ENCODE results near the gene CCR7. TPM values are rescaled to one million over a fixed set of nuclear protein-coding genes. Genes with fewer than 3 reads are reported as not detected.
"Not testable (repeated sequence)": the region's sequence is repeated elsewhere in the genome, so short reads cannot be mapped to it uniquely, and the experiment has no call there.

CCR7 gene
- polyA plus RNA-seq, 3 donors from 2014 or later: 29.6 to 50.9 (median 43.2) TPM

DNA sequence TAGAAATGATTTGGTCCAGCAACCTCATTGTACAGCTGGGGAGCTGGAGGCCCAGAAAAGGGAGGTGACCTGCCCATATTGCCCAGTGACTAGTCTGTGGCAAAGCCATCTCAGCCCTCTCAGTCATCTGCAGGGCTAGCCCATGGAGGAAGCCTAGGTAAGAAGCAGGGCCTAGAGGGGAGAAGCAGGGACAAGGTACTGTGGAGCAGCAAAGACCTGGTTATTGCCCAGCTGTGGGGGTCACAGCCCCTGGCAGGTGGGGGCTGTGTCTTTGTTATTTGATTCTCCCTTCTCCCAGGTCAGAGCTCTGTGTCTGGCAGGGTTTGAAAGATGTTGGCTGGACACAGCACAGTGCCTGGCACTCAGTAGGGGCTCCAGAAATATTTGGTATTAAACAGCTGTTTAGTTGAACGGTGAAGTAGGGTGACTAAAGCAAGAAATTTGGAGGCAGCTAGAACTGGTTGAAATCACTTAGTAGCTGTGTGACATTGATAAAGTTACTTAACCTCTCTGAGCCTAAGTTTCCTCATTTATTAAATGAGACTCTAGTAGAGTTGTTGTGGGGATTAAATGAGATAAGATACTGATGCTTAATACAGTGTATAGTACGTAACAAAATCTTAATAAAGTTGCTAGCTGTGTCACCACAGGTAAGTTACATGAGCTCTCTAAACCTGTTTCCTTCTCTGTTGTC is 17.3 kb downstream of the CCR7 start:
- no peak for DNase-seq
- peak overlapping the region in 4 of 6 donors; percentile 15 to 66 (median 48) for H3K27ac Mint-ChIP-seq

DNA sequence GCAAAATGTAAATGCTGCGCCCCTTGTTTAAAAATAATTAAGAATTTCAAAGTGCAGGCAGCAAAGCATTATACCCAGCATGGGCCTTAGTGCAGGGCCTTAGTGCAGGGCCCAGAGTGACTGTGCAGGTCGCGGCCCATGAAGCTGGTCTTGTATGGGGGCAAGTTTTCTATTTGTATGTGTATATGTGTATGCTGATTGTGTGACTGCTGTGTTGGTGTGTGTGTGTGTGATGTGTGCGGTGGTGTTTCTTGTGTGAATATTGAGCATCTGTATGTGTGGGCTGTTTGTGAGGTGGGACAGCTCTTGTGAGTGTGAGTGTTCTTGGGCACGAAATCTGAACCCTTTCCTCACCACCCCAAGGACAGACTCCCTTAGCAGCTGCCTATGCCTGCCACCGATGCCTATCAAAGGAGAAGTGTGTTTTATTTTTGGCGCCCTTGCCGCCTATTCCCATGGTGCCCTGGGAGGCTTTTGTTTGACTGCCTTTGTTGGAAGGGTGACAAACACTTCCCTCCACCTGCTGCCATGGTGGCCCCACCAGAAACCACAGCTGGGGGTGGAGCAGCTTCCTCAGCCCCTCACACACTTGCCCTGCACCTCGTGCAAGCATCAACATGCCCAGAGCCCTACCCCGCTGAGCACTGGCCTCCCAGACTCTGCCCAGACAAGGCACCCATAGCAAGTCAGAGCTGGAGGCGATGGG is 18.0 kb downstream of the CCR7 start:
- no peaks in the 10 kb centered on the region for H3K9me3 Mint-ChIP-seq
- H3K4me3 Mint-ChIP-seq: peak overlapping the region in 2 of 5 donors; percentile 26 to 42
- DNase-seq: peak; percentile 34 to 50 (median 47)
- H3K4me1 Mint-ChIP-seq: peaks cover 27 to 62% of the 10 kb centered on the region in 2 donors
- H3K27me3 Mint-ChIP-seq (ENCODE audit: low read depth in 3 of 3): peaks cover 7 to 16% (median 12%) of the 10 kb centered on the region in 3 donors
- no peaks in the 10 kb centered on the region for H3K36me3 Mint-ChIP-seq
- H3K27ac Mint-ChIP-seq: peak overlapping the region; percentile 11 to 66 (median 40)

More for the DNA sequence above, 17.3 kb downstream of the CCR7 start:
- peaks cover 20 to 60% of the 10 kb centered on the region in 2 donors for H3K4me1 Mint-ChIP-seq
- no peaks in the 10 kb centered on the region for H3K9me3 Mint-ChIP-seq
- peaks cover 8 to 13% (median 9%) of the 10 kb centered on the region in 3 donors for H3K27me3 Mint-ChIP-seq (ENCODE audit: low read depth in 3 of 3)
- H3K36me3 Mint-ChIP-seq: no peaks in the 10 kb centered on the region
- peak overlapping the region in 3 of 5 donors; percentile 3 to 42 (median 26) for H3K4me3 Mint-ChIP-seq

DNA sequence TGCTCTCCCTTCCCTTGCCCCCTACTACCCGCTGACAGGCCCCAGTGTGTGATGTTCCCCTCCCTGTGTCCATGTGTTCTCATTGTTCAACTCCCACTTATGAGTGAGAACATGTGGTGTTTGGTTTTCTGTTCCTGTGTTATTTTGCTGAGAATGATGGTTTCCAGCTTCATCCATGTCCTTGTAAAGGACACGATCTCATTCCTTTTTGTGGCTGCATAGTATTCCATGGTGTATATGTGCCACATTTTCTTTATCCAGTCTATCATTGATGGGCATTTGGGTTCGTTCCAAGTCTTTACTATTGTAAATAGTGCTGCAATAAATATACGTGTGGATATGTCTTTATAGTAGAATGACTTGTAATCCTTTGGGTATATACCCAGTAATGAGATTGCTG is 18.8 kb downstream of the CCR7 start:
- H3K36me3 Mint-ChIP-seq, DNase-seq, H3K9me3 Mint-ChIP-seq, H3K4me3 Mint-ChIP-seq: not testable (repeated sequence)
- Mint-ChIP-seq H3K27me3 (ENCODE audit: low read depth in 3 of 3) (peaks cover 9 to 21% (median 15%) of the 10 kb centered on the region in 3 donors), H3K4me1 (peaks cover 34 to 66% of the 10 kb centered on the region in 2 donors), H3K27ac (peak overlapping the region in 1 of 6 donors; percentile 17)

DNA sequence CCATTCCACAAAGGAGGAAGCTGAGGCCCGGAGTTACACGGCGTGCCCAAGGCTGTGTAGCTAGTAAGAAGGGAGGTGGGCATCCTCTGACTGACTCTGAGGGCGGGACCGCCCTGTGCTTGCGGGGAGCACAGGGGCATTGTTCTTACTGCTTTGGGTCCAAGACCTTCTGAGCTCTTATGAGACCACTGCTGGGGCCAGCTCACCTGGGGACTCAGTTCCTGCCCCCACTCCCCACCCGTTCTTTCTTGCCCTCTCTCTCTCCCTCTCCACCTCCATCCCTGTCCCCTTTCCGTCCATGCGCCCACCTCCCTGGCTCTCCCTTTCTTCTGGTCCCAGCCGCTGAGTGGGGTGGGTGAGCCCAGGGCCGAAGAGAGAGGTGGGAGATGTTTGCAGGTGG is 19.6 kb downstream of the CCR7 start:
- Mint-ChIP-seq H3K27me3 (ENCODE audit: low read depth in 3 of 3) (peaks cover 13 to 29% (median 24%) of the 10 kb centered on the region in 3 donors), H3K9me3 (no peaks in the 10 kb centered on the region), H3K36me3 (no peaks in the 10 kb centered on the region), H3K4me3 (no peak overlapping the region), H3K27ac (no peak overlapping the region), H3K4me1 (peaks cover 43 to 66% of the 10 kb centered on the region in 2 donors)
- no peak for DNase-seq

DNA sequence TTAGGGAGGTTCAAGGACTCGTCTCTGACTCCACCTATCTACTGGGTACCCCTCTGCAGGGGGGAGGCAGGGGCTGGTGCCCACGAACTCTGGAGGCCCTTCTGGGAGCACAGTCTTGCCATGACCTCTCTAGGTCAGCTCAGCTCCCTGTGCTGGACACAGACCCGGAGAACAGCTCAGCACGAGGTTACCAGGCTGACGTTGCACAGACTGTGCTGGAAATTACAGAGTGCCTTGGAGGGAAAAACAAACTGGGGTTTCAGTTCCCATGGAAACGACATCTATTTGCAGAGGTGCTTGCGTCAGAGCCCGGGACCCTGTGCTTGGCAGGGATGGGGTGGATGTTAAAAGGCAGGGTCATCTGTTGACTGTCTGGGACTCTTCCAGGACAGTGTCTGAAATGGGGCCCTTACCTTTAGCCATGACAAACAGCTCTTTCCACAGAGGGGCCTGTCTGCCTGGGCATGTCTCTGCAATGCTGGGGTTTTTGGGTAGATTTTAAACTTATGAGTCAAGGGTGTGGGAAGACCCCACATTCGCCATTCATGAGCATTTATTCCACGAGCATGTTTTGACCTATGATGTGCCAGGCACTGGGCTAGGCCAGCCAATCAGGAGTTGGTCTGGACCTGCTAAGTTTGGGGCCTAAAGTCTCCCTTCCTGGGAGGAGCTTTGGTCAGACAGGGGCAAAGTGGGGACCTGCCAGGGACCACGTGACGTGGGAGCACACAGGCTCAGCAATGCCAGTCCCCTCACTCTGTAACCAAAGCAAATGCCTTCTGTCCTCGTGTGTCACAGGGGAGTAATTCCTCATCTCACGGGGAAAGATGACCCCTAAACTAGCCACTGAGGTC is 22.5 kb downstream of the CCR7 start:
- peak overlapping the region; percentile 75 to 96 (median 92) for H3K27ac Mint-ChIP-seq
- peaks cover 13 to 28% (median 26%) of the 10 kb centered on the region in 3 donors for H3K27me3 Mint-ChIP-seq (ENCODE audit: low read depth in 3 of 3)
- H3K4me1 Mint-ChIP-seq: peaks cover 61 to 65% of the 10 kb centered on the region in 2 donors
- H3K9me3 Mint-ChIP-seq: no peaks in the 10 kb centered on the region
- peak overlapping the region in 4 of 5 donors; percentile 24 to 82 (median 79) for H3K4me3 Mint-ChIP-seq
- no peaks in the 10 kb centered on the region for H3K36me3 Mint-ChIP-seq
- DNase-seq: peak in 1 of 3 donors; percentile 40

DNA sequence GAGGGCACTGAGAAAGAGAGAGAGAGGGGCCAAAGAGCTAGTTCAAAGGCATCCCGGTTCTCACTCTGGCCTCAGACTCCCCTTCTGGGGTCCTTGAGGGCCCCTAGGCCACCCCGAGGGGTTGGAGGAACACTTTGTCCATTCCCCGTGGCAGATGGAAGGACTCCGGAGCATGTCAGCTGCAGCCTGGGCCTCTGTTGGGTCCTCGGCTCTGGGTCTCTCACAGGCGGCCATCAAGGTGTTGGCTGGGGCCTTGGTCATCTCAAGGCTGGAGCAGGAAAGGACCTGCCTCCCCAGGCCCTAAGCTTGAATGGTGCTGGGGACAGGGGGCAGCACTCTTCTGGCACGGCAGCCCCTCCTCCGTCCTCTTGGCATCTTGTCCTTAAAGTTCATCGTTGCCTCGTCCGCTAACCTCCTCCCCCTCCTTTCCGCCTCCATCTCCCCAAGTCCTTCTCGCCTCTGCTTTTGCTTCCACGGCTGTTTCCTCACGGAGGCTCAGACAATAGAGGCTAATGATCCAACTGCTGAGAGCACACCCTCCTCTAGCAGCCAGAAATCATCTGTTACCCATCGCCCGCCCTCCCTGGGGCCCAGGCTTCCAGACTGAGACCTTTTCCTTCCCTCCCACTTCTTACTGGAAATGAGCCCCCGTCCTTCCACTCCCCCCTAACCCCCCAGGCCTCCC is 23.3 kb downstream of the CCR7 start:
- Mint-ChIP-seq H3K4me1 (peaks cover 55 to 65% of the 10 kb centered on the region in 2 donors), H3K27ac (peak overlapping the region; percentile 75 to 96 (median 92)), H3K36me3 (no peaks in the 10 kb centered on the region), H3K4me3 (peak overlapping the region; percentile 71 to 82 (median 77)), H3K9me3 (no peaks in the 10 kb centered on the region), H3K27me3 (ENCODE audit: low read depth in 3 of 3) (peaks cover 18 to 30% (median 27%) of the 10 kb centered on the region in 3 donors)
- no peak for DNase-seq

DNA sequence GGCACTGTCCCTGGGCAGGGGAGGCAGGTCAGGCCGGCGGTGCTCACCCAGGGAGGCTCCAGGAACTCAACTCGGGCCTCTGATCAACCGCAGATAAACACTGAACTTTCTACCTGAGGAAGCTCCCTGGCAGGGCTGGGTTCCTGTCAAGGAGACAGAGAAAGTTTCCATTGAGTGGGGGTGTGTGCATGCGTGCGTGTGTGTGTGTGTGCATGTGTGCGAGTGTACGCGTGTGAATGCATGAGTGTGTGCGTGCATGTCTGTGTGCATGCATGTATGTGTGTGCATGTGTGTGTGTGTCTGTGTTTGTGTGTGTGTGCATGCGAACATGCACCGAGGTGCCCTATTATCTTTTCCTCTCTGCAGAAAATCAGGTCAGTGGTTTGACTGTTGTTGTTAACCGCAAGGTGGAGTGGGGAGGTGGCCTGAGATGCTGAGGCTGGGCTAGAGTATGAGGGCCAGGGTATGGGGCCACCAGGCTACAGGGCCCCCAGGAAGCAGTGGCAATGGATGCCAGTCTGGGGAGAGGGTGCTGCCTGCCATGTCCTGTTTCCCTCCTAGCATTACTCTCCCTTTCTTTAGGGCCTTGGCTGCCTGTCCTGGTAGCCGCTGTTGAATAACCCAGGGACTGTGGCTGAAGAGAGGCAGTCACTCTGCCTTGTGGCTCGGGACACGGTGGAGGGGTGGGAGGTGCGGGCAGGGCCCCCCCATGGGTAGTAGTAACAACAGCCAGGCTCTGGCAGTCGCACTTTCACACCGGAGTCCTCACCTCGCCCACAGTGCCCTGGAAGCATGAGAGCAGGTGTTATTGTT is 24.0 kb downstream of the CCR7 start:
- peak; percentile 85 to 86 (median 85) for DNase-seq
- no peaks in the 10 kb centered on the region for H3K36me3 Mint-ChIP-seq
- H3K27ac Mint-ChIP-seq: peak overlapping the region; percentile 75 to 96 (median 92)
- peaks cover 54 to 64% of the 10 kb centered on the region in 2 donors for H3K4me1 Mint-ChIP-seq
- H3K9me3 Mint-ChIP-seq: no peaks in the 10 kb centered on the region
- peak overlapping the region; percentile 71 to 82 (median 77) for H3K4me3 Mint-ChIP-seq
- H3K27me3 Mint-ChIP-seq (ENCODE audit: low read depth in 3 of 3): peaks cover 18 to 30% (median 27%) of the 10 kb centered on the region in 3 donors

DNA sequence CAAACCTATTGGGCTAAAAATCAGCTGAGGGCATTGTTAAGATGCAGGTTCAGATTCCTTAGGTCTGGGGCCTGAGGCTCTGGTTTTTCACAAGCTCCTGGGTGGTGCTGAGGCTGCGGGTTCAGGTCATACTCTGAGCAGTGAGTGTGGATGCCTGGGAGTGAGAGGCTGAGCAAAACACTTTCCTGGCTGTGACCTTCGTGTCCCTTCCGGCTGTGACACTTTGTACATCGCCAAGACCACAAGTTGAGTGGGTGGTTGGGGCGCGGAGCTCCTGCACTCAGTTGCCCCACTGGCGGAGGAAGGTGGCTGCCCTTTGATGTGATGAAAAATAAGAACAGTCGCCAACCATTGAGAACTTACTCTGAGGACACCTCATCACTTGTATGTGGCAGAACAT is 24.8 kb downstream of the CCR7 start:
- Mint-ChIP-seq H3K27me3 (ENCODE audit: low read depth in 3 of 3) (peaks cover 21 to 30% (median 25%) of the 10 kb centered on the region in 3 donors), H3K4me1 (peaks cover 54 to 64% of the 10 kb centered on the region in 2 donors), H3K9me3 (no peaks in the 10 kb centered on the region), H3K4me3 (peak overlapping the region; percentile 71 to 82 (median 77)), H3K36me3 (no peaks in the 10 kb centered on the region), H3K27ac (peak overlapping the region; percentile 75 to 96 (median 92))
- DNase-seq: peak; percentile 64 to 72 (median 65)

DNA sequence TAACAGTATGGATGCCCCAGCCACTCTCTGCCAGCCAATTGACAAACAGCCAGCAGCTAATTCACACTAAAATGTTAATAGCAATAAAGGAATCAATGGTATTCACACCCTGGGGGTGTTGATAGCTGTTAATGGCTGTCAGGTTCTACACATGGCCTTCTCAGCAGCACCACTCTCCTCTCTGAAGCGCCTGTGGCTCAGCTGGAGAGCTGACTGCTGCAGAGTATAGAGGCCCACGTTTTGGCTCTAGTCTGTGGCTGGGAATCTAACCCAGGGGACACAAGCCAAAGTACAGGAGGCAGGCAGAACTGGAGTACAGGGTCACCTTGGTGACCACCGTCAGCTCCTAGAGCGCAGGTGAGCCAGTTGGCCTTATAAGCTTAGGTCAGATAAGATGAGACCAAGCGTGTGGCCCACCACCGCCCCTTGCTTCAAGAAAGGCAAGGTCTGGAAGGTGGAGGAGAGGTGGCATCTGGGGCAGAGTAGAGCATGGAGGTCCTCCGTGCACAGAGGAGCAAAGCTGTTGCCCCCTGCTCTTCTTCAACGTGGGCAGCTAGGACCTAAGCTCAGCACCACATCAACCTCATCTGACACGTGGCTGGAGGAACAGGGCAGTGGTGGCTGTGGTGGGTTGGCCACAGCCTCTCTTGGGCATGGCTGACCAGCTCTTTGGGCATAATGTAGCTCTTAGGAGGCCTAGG is 25.4 kb downstream of the CCR7 start:
- H3K4me3 Mint-ChIP-seq: peak overlapping the region; percentile 71 to 82 (median 77)
- peak overlapping the region; percentile 50 to 96 (median 92) for H3K27ac Mint-ChIP-seq
- peak in 1 of 3 donors; percentile 16 for DNase-seq
- H3K27me3 Mint-ChIP-seq (ENCODE audit: low read depth in 3 of 3): peaks cover 21 to 29% (median 25%) of the 10 kb centered on the region in 3 donors
- H3K4me1 Mint-ChIP-seq: peaks cover 54 to 64% of the 10 kb centered on the region in 2 donors
- H3K36me3 Mint-ChIP-seq: no peaks in the 10 kb centered on the region
- H3K9me3 Mint-ChIP-seq: no peaks in the 10 kb centered on the region

DNA sequence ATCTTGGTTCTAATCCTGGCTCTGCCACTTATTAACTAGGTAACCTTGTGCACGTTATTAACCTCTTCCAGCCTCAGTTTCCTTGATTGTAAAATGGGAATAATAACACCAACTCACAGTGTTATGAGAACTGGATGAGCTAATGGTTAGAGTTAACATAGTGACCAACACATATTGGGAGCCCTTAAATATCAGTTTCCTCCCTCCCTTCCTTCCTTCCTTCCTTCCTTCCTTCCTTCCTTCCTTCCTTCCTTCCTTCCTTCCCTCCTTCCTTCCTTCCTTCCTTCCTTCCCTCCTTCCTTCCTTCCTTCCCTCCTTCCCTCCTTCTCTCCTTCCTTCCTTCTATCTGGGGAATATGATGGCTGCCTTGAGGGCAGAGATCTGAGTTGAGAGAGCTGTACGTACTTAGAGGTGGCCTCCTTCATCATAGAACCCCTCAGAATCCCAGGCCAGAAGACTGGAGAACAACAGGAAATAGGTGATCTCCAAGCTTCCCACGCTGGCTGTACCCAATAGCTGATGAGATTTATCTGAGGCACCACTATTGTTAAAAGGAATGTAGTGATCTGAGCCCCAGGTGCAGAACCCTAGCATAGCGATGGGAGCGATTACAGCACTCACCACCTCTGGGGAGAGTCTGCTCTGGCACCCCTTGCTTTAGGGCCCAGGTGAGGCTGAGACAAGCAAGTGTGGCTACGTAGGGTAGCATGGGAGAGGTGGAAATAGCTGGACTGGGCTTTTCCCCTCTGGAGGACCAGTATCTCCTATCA is 26.2 kb downstream of the CCR7 start:
- peaks cover 21 to 29% (median 25%) of the 10 kb centered on the region in 3 donors for H3K27me3 Mint-ChIP-seq (ENCODE audit: low read depth in 3 of 3)
- H3K4me3 Mint-ChIP-seq: peak overlapping the region in 2 of 5 donors; percentile 25 to 71
- peak overlapping the region in 5 of 6 donors; percentile 39 to 96 (median 75) for H3K27ac Mint-ChIP-seq
- no peaks in the 10 kb centered on the region for H3K36me3 Mint-ChIP-seq
- H3K4me1 Mint-ChIP-seq: peaks cover 56 to 70% of the 10 kb centered on the region in 2 donors
- no peaks in the 10 kb centered on the region for H3K9me3 Mint-ChIP-seq
- DNase-seq: no peak

All from immature natural killer cell (primary cell).